ENCODE measurements around the gene SLC51B. TPM values are rescaled to one million over a fixed set of nuclear protein-coding genes. Genes with fewer than 3 reads are reported as not detected.

SLC51B gene
- not detected in 2 replicates for total RNA-seq

GRCh38 chr15:65044724-65045481, at the start of gene SLC51B:
Gene SLC51B (plus strand): TSS chr15:65045387. CDS start chr15:65050005, 4,618 bp downstream.

GRCh38 chr15:65028921-65029735, 16.1 kb upstream of the SLC51B start, which contains the start of gene MTFMT:
Gene MTFMT (minus strand): TSS chr15:65029639. CDS start chr15:65029613, 26 bp downstream.

GRCh38 chr15:65067645-65068402, 22.6 kb downstream of the SLC51B start, which contains the start of gene RASL12:
Gene RASL12 (minus strand): TSS chr15:65067991. CDS start chr15:65067835, 156 bp downstream.

GRCh38 chr15:65076486-65077290, 31.5 kb downstream of the SLC51B start, which contains the start of gene KBTBD13:
Gene KBTBD13 (plus strand): TSS chr15:65076746. CDS start chr15:65076816, 70 bp downstream.

Other genes starting within 250 kb of the SLC51B start
- gene PIF1, start 219.7 kb upstream of the SLC51B start, total RNA-seq, result 1.6 and 3.9 TPM in 2 replicates
- gene PLEKHO2, start 203.5 kb upstream of the SLC51B start, total RNA-seq, result 22.3 and 26.7 TPM in 2 replicates
- 8.6 and 16.1 TPM in 2 replicates for gene ANKDD1A, start 133.5 kb upstream of the SLC51B start, total RNA-seq
- gene SPG21, start 55.5 kb upstream of the SLC51B start, total RNA-seq, result 75.4 and 87.3 TPM in 2 replicates
- 8.2 and 16.8 TPM in 2 replicates for gene MTFMT, start 15.7 kb upstream of the SLC51B start, total RNA-seq
- not detected in 2 replicates for gene RASL12, start 22.6 kb downstream of the SLC51B start, total RNA-seq
- gene KBTBD13, start 31.4 kb downstream of the SLC51B start, total RNA-seq, result not detected in 2 replicates
- gene UBAP1L, start 69.8 kb downstream of the SLC51B start, total RNA-seq, result 2.1 and 4.3 TPM in 2 replicates
- 18.3 and 18.5 TPM in 2 replicates for gene PDCD7, start 88.4 kb downstream of the SLC51B start, total RNA-seq
- 26.3 and 31.9 TPM in 2 replicates for gene CLPX, start 140.0 kb downstream of the SLC51B start, total RNA-seq
- gene CILP, start 166.1 kb downstream of the SLC51B start, total RNA-seq, result under 0.01 TPM in 2 replicates
- 6.9 and 9.4 TPM in 2 replicates for gene PARP16, start 241.5 kb downstream of the SLC51B start, total RNA-seq